Fibroblast of mammary gland (primary cell): ENCODE results near the gene TMEM134.

Experiments used
- DNase-seq: peaks from one replicate; pipeline ENCODE4 v3.0.0-alpha.2; 2010; ENCODE audit warnings: low read depth
- H3K4me3 ChIP-seq: 2 replicates; pipeline ENCODE4 v1.5.1; 2011; ENCODE audit warnings: low read depth, mild to moderate bottlenecking, low read length, moderate library complexity; ENCODE audit not compliant: control insufficient read depth
- CTCF ChIP-seq: conservative IDR thresholded peaks from 2 replicates; pipeline ENCODE4 v1.5.1; 2011; ENCODE audit warnings: low read depth, low read length, inconsistent platforms; ENCODE audit not compliant: control insufficient read depth, insufficient read depth

The TMEM134 gene

GRCh38 chr11:67435727-67436458 lies 33.2 kb downstream of the TMEM134 start:
- TF ChIP-seq CTCF, result no peak
- no peak for DNase-seq
- no peak overlapping the region for H3K4me3 ChIP-seq

DNA sequence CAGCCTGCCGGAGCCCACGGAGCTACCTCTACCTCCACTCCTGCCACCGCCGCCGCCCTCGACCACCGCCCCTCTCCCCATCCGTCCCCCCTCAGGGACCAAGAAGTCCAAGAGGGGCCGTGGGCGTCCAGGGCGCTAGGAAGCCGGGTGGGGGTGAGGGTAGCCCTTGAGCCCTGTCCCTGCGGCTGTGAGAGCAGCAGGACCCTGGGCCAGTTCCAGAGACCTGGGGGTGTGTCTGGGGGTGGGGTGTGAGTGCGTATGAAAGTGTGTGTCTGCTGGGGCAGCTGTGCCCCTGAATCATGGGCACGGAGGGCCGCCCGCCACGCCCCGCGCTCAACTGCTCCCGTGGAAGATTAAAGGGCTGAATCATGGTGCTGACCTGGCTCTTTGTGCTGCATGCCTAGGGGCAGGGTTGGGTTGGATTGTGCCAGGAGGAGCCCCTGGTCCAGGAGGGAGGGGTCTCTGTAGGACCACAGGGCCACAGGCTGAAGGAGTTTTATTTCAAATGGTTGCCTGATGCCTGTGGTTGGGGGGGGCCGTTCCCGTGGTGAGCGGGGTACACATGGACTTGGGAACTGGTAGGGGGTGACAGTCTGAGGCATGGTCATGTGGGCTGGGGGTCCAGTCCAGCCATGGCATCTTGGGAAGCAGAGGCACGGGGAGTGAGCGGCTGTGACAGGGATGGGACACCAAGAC lies 33.9 kb downstream of the TMEM134 start:
- H3K4me3 ChIP-seq, result no peak overlapping the region
- DNase-seq, result no peak
- TF ChIP-seq CTCF, result no peak

DNA sequence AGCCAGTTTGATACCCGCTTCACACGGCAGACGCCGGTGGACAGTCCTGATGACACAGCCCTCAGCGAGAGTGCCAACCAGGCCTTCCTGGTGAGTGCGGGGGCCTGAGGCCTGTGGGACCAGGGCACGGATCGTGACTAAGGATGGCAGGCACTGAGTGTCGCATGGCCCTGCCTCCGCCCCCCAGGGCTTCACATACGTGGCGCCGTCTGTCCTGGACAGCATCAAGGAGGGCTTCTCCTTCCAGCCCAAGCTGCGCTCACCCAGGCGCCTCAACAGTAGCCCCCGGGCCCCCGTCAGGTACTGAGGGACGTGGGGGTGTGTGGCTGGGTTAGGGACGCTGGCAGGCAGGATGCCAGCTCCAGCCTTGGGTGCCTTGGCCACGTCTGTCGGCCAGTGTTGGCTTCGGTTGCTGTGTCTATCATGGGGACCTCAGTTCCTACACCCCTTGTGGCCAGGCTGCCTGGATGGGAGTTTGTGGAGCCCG lies 34.6 kb downstream of the TMEM134 start:
- TF ChIP-seq CTCF, result no peak
- no peak for DNase-seq
- no peak overlapping the region for H3K4me3 ChIP-seq

DNA sequence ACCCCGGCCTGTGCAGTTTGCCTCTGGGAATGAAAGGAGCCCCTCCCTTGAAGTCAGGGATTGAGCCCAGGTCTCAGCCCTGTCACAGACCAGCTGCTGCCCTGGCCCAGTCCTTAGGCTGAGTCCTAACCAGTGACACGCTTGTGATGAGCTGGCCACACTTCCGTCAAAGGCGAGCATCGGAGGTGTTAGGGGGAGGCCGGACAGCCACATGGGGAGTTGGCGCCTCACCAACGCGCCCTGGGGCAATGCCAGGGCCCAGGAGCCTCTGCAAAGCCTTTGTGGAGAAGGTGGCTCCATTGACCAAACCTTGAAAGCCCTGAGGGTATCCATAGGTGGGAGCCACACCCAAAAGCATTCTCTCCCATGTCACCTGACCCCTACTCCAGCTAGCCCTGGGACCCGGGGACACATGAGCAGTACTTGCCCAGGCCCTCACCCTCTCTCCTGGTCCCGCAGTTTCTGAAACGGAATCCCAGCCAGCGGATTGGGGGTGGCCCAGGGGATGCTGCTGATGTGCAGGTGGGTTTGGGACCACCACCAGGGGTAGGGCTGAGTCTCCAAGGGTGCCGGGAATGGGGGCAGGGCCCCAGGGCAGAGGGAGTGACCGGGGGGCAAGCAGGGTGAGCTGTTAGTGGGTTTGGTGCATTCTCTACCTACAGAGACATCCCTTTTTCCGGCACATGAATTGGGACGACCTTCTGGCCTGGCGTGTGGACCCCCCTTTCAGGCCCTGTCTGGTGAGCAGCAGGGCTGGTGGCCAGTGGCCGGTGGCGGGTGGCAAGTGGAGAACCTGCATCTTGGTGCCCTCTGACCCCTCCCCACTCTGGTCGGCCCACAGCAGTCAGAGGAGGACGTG lies 35.3 kb downstream of the TMEM134 start:
- H3K4me3 ChIP-seq, result no peak overlapping the region
- no peak for DNase-seq
- TF ChIP-seq CTCF, result no peak

DNA sequence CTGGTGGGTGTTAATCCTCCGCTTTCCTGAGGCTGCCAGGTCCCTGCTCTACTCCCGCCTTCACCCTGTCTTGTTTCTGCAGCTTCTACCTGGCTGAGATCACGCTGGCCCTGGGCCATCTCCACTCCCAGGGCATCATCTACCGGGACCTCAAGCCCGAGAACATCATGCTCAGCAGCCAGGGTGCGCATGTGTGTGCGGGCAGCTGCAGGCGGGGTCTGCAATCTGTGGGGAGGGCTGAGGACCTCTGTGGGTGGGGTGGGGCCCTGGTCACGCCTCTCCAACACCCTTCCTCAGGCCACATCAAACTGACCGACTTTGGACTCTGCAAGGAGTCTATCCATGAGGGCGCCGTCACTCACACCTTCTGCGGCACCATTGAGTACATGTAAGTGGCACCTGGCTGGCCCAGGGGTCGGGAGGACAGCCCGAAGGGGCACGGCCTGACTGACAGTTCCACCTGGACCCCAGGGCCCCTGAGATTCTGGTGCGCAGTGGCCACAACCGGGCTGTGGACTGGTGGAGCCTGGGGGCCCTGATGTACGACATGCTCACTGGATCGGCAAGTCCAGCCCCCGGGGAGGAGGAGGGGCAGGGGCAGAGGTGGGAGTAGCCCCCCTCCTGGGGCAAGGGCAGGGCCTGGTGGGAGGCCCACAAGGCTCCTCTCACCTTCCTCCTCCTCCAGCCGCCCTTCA lies 36.2 kb downstream of the TMEM134 start:
- no peak overlapping the region for H3K4me3 ChIP-seq
- no peak for DNase-seq
- TF ChIP-seq CTCF, result no peak
